ENCODE results near the gene PLA2G12A.
A peak's percentile ranks its signal among the peaks of the same experiment; 100 is the strongest.
"Not testable (repeated sequence)": the region's sequence is repeated elsewhere in the genome, so short reads cannot be mapped to it uniquely, and the experiment has no call there.

Gene PLA2G12A

GRCh38 chr4:109728385-109728784, 1.5 kb downstream of the PLA2G12A start:
- no peak for DNase-seq

DNA sequence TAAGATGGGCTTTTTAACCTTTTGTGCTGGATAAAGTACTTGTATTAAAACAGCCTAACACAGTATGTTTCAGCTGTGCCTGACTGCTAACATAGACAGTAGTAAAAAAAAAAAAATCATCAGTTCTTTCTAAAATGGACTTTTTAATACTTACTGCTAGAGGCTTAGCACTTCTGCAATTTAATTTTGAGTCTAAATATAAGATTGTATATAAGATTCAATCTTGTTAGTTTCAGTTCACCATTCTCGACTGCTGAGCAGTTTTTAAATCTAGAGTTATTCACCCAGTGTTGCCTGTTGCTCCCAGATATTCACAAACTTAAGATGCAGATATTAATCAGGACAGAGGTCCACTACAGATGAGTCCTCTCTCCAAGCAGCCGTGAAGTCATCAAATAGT, 6.8 kb downstream of the PLA2G12A start:
- DNase-seq: no peak

- no peak for DNase-seq
Observed at GRCh38 chr4:109722357-109722756, 7.5 kb downstream of the PLA2G12A start.

GRCh38 chr4:109721033-109721432, 8.8 kb downstream of the PLA2G12A start:
- no peak for DNase-seq

GRCh38 chr4:109719604-109720003, 10.3 kb downstream of the PLA2G12A start:
- DNase-seq: no peak

DNA sequence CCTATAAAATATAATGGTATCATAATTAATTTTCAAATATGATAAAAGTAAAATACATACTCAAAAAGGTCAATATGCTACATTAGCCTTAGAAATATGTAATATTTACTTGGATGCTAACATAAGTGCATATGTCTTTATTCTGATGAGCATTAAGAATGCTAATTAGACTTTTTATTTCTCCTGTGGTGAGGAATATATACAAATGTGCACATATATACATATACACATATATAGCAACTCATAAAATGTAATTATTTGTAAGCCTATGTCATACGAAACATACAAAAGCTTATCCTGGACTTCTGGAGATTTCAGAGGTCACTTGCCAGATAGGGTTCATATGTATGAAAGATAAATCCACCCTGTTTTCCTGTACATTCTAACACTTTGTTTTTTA, 11.1 kb downstream of the PLA2G12A start:
- DNase-seq: no peak

DNA sequence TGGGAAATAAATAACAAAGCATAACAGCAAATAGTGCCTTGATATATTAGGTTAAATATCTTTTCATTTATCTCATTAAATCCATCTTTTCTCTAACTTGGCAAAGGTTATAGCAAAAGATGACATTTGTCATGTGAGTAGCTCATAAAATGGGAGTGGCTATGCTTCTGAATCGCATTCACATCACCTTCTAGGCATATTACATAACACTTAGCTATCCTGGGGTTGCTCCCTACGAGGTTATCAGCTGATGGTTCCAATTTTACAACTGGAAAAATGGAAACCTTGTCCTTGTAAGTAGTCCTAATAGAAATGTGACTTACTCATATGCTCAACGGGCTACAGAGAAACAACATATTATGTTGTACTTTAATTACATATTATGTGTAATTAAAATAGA, 16.4 kb downstream of the PLA2G12A start:
- no peak for DNase-seq

DNA sequence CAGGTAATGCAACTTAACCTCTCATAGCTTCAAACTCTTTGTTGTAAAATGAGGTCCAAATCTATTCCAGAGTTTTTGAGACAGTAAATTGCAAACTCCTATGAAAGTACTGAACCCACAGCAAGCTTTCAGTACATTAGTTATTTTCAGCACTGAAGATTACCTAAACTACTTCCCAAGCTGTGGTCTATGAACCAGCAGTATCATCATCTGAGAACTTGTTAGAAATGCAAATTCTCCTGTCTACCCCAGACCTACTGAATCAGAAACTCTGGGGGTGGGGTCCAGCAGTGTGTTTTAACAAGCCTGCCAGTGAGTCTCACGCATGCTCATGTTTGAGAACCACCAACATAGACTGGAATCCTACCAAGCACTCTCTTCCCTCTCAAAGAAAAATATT, 20.9 kb downstream of the PLA2G12A start:
- no peak for DNase-seq

- DNase-seq: no peak
Observed at GRCh38 chr4:109708435-109708834, 21.4 kb downstream of the PLA2G12A start.

- no peak for DNase-seq
Observed at GRCh38 chr4:109703664-109704361, 26.1 kb downstream of the PLA2G12A start.

- DNase-seq: peak; percentile 78
Observed at GRCh38 chr4:109702950-109703663, 26.8 kb downstream of the PLA2G12A start, which contains the start of gene CASP6. TSS of gene CASP6 (minus strand) at chr4:109703445. CDS start at chr4:109703395, 50 bp downstream.

GRCh38 chr4:109701566-109702410, 28.1 kb downstream of the PLA2G12A start:
- no peak for DNase-seq

- DNase-seq: no peak
Observed at GRCh38 chr4:109699553-109700225, 30.2 kb downstream of the PLA2G12A start.

- DNase-seq: no peak
Observed at GRCh38 chr4:109698656-109699055, 31.2 kb downstream of the PLA2G12A start.

DNA sequence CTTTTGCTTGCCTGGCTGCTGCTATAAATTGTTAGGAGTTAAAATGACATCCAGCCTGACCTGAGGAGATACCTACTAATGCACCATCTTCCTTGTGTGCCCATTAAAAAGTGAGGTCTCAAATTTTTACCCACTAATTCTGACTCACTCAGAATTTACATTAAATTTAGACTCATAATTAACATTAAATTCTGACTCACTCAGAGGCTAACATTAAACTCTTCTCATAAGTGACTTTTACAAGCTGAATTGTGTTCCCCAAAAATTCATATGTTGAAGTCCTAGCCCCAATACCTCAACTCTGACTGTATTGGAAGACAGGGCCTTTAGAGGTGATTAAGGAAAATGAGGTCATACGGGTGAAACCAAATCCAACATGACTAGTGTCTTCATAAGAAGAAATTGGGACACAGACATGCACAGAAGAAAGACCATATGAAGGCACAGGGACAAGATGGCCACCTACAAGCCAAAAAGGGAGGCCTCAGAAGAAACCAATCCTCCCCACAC, 38.4 kb downstream of the PLA2G12A start:
- DNase-seq: no peak

- no peak for DNase-seq
Observed at GRCh38 chr4:109690690-109691410, 39.0 kb downstream of the PLA2G12A start.

DNA sequence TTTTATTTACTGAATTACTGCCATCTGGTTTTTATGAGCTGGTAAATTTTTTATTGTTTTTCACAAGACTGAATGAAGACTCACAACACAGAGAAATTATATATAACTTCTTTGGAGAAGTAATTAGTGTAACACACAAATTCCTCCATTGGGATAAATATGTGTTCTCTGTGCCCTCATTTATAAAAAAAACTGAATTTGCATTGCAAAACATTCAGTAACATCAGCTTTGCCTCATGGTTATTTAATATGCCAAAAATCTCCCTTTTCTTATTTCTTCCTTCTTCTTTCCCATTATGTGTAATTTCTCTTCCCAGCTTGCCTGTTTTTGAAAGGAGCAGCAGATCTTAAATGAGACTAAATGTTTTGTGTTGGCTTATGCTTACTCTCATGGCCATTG, 45.1 kb downstream of the PLA2G12A start:
- no peak for DNase-seq

GRCh38 chr4:109683621-109684253, 46.1 kb downstream of the PLA2G12A start:
- no peak for DNase-seq

DNA sequence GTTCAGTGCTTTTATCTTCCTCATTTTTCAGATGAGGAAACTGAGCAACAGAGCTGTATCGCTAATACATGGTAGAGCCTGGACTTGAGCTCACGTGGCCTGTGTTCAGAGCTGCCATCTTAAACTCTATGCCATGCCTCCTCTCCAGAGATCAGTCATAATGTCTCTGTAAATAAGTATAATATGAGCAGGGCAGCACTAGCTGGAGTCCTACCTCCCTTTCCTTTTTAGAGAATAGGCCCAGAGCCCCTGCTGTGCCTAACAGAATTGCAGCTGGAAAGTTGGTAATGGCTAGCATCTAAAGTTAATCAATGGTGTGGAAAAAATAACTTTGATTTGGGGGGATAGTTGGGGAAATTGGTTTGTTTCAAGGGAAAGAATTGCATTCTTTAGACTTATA, 47.0 kb downstream of the PLA2G12A start:
- DNase-seq: no peak

- DNase-seq: not testable (repeated sequence)
Observed at GRCh38 chr4:109678925-109679324, 50.9 kb downstream of the PLA2G12A start.

DNA sequence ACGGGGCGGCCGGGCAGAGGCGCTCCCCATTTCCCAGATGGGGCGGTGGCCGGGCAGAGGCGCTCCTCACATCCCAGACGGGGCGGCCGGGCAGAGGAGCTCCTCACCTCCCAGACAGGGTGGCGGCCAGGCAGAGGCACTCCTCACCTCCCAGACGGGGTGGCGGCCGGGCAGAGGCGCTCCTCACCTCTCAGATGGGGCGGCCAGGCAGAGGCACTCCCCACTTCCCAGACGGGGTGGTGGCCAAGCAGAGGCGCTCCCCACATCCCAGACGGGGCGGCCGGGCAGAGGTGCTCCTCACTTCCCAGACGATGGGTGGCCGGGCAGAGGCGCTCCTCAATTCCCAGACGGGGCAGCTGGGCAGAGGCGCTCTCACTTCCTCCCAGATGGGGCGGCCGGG, 51.4 kb downstream of the PLA2G12A start:
- not testable (repeated sequence) for DNase-seq

DNA sequence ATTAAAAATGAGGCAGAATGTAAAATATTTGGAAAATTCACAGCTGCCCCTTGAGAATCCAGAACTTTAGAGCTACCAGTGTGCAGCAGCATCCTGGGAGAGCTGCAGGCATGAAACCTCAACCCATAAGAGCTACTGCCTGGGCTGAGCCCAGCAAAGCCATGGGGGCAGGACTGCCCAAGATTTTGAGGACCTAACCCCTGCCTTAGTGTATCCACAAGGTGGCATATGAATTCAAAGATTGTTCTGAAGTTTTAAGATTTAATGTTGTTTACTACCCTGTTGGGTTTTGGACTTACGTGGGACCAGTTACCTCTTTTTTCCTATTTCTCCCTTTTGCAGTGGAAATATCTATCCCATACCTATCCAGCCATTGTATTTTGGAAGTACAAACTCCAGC, 53.0 kb downstream of the PLA2G12A start:
- DNase-seq: no peak
